SK-N-SH (cell line): ENCODE results near the gene ABLIM2. TPM values are rescaled to one million over a fixed set of nuclear protein-coding genes. Genes with fewer than 3 reads are reported as not detected.

Source experiments
- CTCF ChIA-PET: fragments of 300-600, 350-600 bp; formaldehyde crosslinking; extraction: SDS; loops from one replicate; lab custom pipeline; 2021; lab: Yijun Ruan, JAX
- POLR2A ChIA-PET: fragments of 350-600 bp; sonication (Branson Sonifier 250); formaldehyde crosslinking; extraction: SDS; loops from one replicate; lab custom pipeline; 2020; ENCODE audit warnings: antibody characterized with exemption, inconsistent platforms; lab: Yijun Ruan, JAX
- DNase-seq: peaks from one replicate; pipeline ENCODE4 v3.0.0; 2012
- H2AFZ ChIP-seq: fragments of 200-600 bp; sonication (generic); 2 replicates; pipeline ENCODE4 v1.8.1; 2016; ENCODE audit warnings: antibody characterized with exemption, mild to moderate bottlenecking, low read depth
- H3F3A ChIP-seq: fragments of 200-600 bp; sonication (generic); replicated peaks from 2 replicates; pipeline ENCODE3; 2016; ENCODE audit warnings: antibody characterized with exemption, mild to moderate bottlenecking; ENCODE audit not compliant: insufficient read depth
- H3K27ac ChIP-seq, 2 experiments: fragments of 200-500 bp in 1 of 2; fragments of 200-600 bp in 1 of 2; sonication (Bioruptor generic) in 1 of 2; sonication (generic), shearing (Covaris generic) in 1 of 2; 2 replicates each; pipeline versions ENCODE4 v1.5.1 to v1.6.1; 2014 to 2016; ENCODE audit warnings: low read depth in 2 of 2, inconsistent platforms in 1 of 2, low read length in 1 of 2, mild to moderate bottlenecking in 1 of 2, mixed read lengths in 1 of 2
- H3K27me3 ChIP-seq: fragments of 200-600 bp; sonication (generic), shearing (Covaris generic); 2 replicates; pipeline ENCODE4 v1.6.1; 2016; ENCODE audit warnings: mixed run types; ENCODE audit not compliant: insufficient read depth
- H3K36me3 ChIP-seq, 2 experiments: fragments of 200-500 bp in 1 of 2; fragments of 200-600 bp in 1 of 2; sonication (Bioruptor generic) in 1 of 2; sonication (generic) in 1 of 2; replicated peaks in 1 of 2; 2 replicates each; pipeline versions ENCODE3 to v1.5.1; 2014 to 2016; ENCODE audit warnings: low read length in 1 of 2, mild to moderate bottlenecking in 1 of 2; ENCODE audit not compliant: insufficient read depth in 2 of 2, control insufficient read depth in 1 of 2
- H3K4me1 ChIP-seq, 2 experiments: fragments of 200-500 bp in 1 of 2; fragments of 200-600 bp in 1 of 2; sonication (Bioruptor generic) in 1 of 2; sonication (generic), shearing (Covaris generic) in 1 of 2; 2 replicates each; pipeline versions ENCODE4 v1.5.1 to v1.6.1; 2014 to 2016; ENCODE audit warnings: low read depth in 1 of 2, low read length in 1 of 2, mixed run types in 1 of 2; ENCODE audit not compliant: insufficient read depth in 2 of 2, control insufficient read depth in 1 of 2
- H3K4me2 ChIP-seq: fragments of 200-600 bp; sonication (generic), shearing (Covaris generic); 2 replicates; pipeline ENCODE4 v1.6.1; 2017; ENCODE audit warnings: mixed run types
- H3K4me3 ChIP-seq, 2 experiments: fragments of 200-500 bp in 1 of 2; fragments of 200-600 bp in 1 of 2; sonication (Bioruptor generic) in 1 of 2; sonication (generic), shearing (Covaris generic) in 1 of 2; 2 replicates each; pipeline versions ENCODE4 v1.5.1 to v1.8.1; 2014 to 2016; ENCODE audit warnings: low read depth in 2 of 2, inconsistent platforms in 1 of 2, low read length in 1 of 2, mild to moderate bottlenecking in 1 of 2, mixed read lengths in 1 of 2, moderate library complexity in 1 of 2
- H3K79me2 ChIP-seq: fragments of 200-600 bp; sonication (generic); 2 replicates; pipeline ENCODE4 v1.8.1; 2017; ENCODE audit warnings: mild to moderate bottlenecking; ENCODE audit not compliant: insufficient read depth
- H3K9ac ChIP-seq: fragments of 200-600 bp; sonication (generic); 2 replicates; pipeline ENCODE4 v1.6.1; 2017; ENCODE audit warnings: mixed run types
- H3K9me2 ChIP-seq: fragments of 200-600 bp; sonication (generic); 2 replicates; pipeline ENCODE4 v1.6.1; 2017; ENCODE audit warnings: mixed run types
- H3K9me3 ChIP-seq: fragments of 200-600 bp; sonication (generic); 2 replicates; pipeline ENCODE4 v1.6.1; 2017; ENCODE audit warnings: mixed run types, mild to moderate bottlenecking, moderate library complexity
- H4K20me1 ChIP-seq: fragments of 200-600 bp; sonication (generic); 2 replicates; pipeline ENCODE4 v1.6.1; 2017; ENCODE audit warnings: mild to moderate bottlenecking, mixed run types; ENCODE audit not compliant: insufficient read depth
- CTCF ChIP-seq: fragments of 200-600 bp; sonication (generic); IDR thresholded peaks from 2 replicates; pipeline ENCODE4 v1.6.1; 2017; ENCODE audit warnings: antibody characterized with exemption, mild to moderate bottlenecking, moderate library complexity
- ELF1 ChIP-seq: IDR thresholded peaks from 2 replicates; pipeline ENCODE4 v1.4.0; 2012
- FOSL2 ChIP-seq: IDR thresholded peaks from 2 replicates; pipeline ENCODE4 v1.4.0; 2012; ENCODE audit warnings: low read depth, mild to moderate bottlenecking, moderate library complexity, borderline replicate concordance
- FOXM1 ChIP-seq: IDR thresholded peaks from 2 replicates; pipeline ENCODE4 v1.4.0; 2012; ENCODE audit warnings: low read depth, mild to moderate bottlenecking
- GATA2 ChIP-seq: sonication (generic); formaldehyde crosslinking; IDR thresholded peaks from 2 replicates; pipeline ENCODE4 v1.5.0; 2020; ENCODE audit warnings: mild to moderate bottlenecking, missing genetic modification reagents
- IRF3 ChIP-seq: fragments of 150-350 bp; IDR thresholded peaks from 2 replicates; pipeline ENCODE4 v1.6.1; 2016; ENCODE audit warnings: mild to moderate bottlenecking, low read depth, low read length
- JUND ChIP-seq: IDR thresholded peaks from 2 replicates; pipeline ENCODE4 v1.4.0; 2012
- MEF2A ChIP-seq: IDR thresholded peaks from 2 replicates; pipeline ENCODE4 v1.4.0; 2012; ENCODE audit warnings: low read depth, borderline replicate concordance
- MXI1 ChIP-seq: IDR thresholded peaks from 2 replicates; pipeline ENCODE4 v1.6.1; 2012; ENCODE audit warnings: mild to moderate bottlenecking, low read depth, low read length, improper control_type of control experiment
- NFIC ChIP-seq: IDR thresholded peaks from 2 replicates; pipeline ENCODE4 v1.4.0; 2012; ENCODE audit warnings: borderline replicate concordance
- PBX3 ChIP-seq: IDR thresholded peaks from 2 replicates; pipeline ENCODE4; 2012
- RAD21 ChIP-seq: IDR thresholded peaks from 2 replicates; pipeline ENCODE4 v1.6.1; 2012; ENCODE audit warnings: mild to moderate bottlenecking, low read length
- REST ChIP-seq: IDR thresholded peaks from 2 replicates; pipeline ENCODE4 v1.6.1; 2012; ENCODE audit warnings: mild to moderate bottlenecking, low read depth, low read length, moderate library complexity
- RXRA ChIP-seq: IDR thresholded peaks from 2 replicates; pipeline ENCODE4 v1.4.0; 2012; ENCODE audit warnings: low read depth, mild to moderate bottlenecking, borderline replicate concordance
- TAF1 ChIP-seq: IDR thresholded peaks from 2 replicates; pipeline ENCODE4 v1.6.1; 2012; ENCODE audit warnings: low read depth, mild to moderate bottlenecking, low read length, moderate library complexity, borderline replicate concordance
- TCF12 ChIP-seq: IDR thresholded peaks from 2 replicates; pipeline ENCODE4 v1.4.0; 2012
- TEAD4 ChIP-seq: IDR thresholded peaks from 2 replicates; pipeline ENCODE4 v1.4.0; 2012; ENCODE audit warnings: mild to moderate bottlenecking, borderline replicate concordance; ENCODE audit not compliant: insufficient read depth
- USF2 ChIP-seq: fragments of 150-350 bp; IDR thresholded peaks from 2 replicates; pipeline ENCODE4 v1.6.1; 2017; ENCODE audit warnings: antibody characterized with exemption, low read length, low read depth, borderline replicate concordance
- ZBTB33 ChIP-seq: IDR thresholded peaks from 2 replicates; pipeline ENCODE4 v1.4.0; 2012; ENCODE audit warnings: low read depth, borderline replicate concordance
- WGBS: methylation state at CpG from one replicate; pipeline ENCODE4 v1.1.6; 2017; ENCODE audit warnings: low lambda C conversion rate; 5-methylcytosine and 5-hydroxymethylcytosine counted together
- polyA plus RNA-seq, 3 experiments: library from polyadenylated mRNA; depleted of rRNA; stranded (reverse); fragments of >200 nt; gene quantifications; 2 replicates each; pipeline ENCODE4 v1.2.3, GENCODE V29; 2012

The ABLIM2 gene
- polyA plus RNA-seq, 1 of the 3 experiments (the other 2 are of a cell fraction) = 0.53 TPM

- Histone ChIP-seq H2AFZ (no peak overlapping the region), H3F3A (no peaks in the 10 kb centered on the region), H3K27ac (no peak overlapping the region), H3K9me3 (no peaks in the 10 kb centered on the region), H3K4me1 (no peaks in the 10 kb centered on the region; a peak in 1 of 4 replicates), H3K4me2 (no peak overlapping the region), H3K79me2 (no peaks in the 10 kb centered on the region), H3K9ac (no peak overlapping the region), H3K36me3 (no peaks in the 10 kb centered on the region), H4K20me1 (no peaks in the 10 kb centered on the region), H3K4me3 (no peak overlapping the region), H3K27me3 (no peaks in the 10 kb centered on the region; the same call in 1 of the 2 replicates), H3K9me2 (no peaks in the 10 kb centered on the region)
- TF ChIP-seq REST = no peak
- no peak for TF ChIP-seq MEF2A
- no peak for TF ChIP-seq ELF1
- TF ChIP-seq TCF12 = no peak
- TF ChIP-seq NFIC = no peak
- TF ChIP-seq FOSL2 = no peak
- TF ChIP-seq FOXM1 = no peak
- TF ChIP-seq TEAD4 = no peak
- no peak for TF ChIP-seq GATA2 (CRISPR knock-in tag)
- TF ChIP-seq RAD21 = no peak
- TF ChIP-seq IRF3 = no peak
- no peak for TF ChIP-seq ZBTB33
- no peak for TF ChIP-seq CTCF
- no peak for TF ChIP-seq USF2
- no peak for TF ChIP-seq JUND
- TF ChIP-seq PBX3 = no peak
- no peak for TF ChIP-seq TAF1
- TF ChIP-seq RXRA = no peak
- TF ChIP-seq MXI1 = no peak
- ChIA-PET POLR2A (no interaction called here), CTCF (interaction anchor here (1.3 kb wide), 1 partner anchor 7 kb away, joined by 4 read pairs; no protein-coding TSS in a partner anchor)
- no peak for DNase-seq
- 83% methylated on average over 5 of the region's 20 CpGs for WGBS
These were observed 50.4 kb downstream of the ABLIM2 start for GRCh38 chr4:8108261-8108660.
